EL (cell line): ENCODE measurements around the gene AMFR.
A peak's percentile ranks its signal among the peaks of the same experiment; 100 is the strongest.

Experiments used
- DNase-seq: peaks from one replicate; pipeline ENCODE4 v3.0.0-alpha.2; 2016

AMFR gene

GRCh38 chr16:56362057-56362655 lies 63.2 kb downstream of the AMFR start:
- DNase-seq = no peak

GRCh38 chr16:56360117-56361008 lies 65.0 kb downstream of the AMFR start:
- DNase-seq = no peak

- DNase-seq = no peak
Measured at GRCh38 chr16:56357765-56358322, 67.5 kb downstream of the AMFR start.

DNA sequence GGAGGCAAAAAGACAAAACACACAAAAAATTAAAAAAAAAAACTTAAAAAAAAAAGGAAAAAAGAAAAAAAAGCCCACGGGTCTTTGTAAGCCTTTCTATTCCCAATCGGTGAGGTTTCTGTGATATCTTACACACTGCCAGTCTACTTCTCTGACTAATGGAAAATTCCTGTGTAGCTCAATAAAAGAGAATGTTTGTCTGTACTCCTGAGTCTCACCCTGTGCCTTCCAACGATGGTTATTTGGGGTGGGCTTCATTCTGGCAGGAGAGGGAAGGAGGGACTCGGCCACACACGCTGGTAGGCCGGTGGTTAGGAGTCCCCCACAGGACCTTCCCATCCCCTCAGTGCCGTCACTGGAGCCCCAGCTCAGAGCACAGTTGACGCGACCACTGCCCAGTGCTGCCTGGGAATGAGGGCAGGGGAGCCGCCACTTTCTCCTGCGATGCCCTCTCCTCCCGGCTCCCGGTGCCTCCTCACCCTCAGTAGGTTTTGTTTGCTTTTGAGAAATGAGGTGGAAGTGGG lies 68.0 kb downstream of the AMFR start:
- DNase-seq = peak; percentile 48

- peak; percentile 87 for DNase-seq
Measured at GRCh38 chr16:56356276-56357240, 68.8 kb downstream of the AMFR start.

GRCh38 chr16:56355786-56356275 lies 69.5 kb downstream of the AMFR start:
- DNase-seq = no peak

GRCh38 chr16:56355221-56355620 lies 70.1 kb downstream of the AMFR start:
- DNase-seq = no peak

DNA sequence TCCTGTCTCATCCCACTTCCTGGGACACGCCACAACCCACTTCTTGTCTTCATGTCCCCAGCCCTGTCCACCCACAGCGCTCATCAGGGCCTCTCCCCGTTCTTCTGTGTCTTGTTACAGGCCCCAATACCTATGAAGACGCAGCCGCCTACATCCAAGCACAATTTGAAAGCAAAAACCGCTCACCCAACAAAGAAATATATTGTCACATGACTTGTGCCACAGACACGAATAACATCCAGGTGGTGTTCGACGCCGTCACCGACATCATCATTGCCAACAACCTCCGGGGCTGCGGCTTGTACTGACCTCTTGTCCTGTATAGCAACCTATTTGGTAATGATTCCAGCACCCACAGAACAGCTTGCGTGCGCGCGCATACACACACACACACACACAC lies 70.6 kb downstream of the AMFR start:
- no peak for DNase-seq

DNA sequence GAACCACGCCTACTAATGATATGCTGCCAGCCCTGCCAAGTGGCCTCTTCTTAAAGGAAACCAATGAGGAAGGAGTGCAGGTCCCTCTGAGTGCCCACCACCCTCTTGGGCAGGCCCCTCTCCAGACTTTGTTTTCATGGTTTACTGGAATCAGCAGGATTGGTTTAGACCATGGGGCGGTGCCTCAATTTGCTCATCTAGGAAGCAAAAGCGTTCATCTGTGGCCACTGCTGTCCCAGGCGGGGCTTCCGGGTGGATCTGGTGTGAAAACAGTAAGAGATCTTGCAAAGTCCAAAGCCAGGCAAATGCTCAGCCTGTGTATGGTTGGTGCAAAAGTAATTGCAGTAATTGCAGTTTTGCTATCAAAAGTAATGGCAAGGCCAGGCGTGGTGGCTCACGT lies 71.3 kb downstream of the AMFR start:
- DNase-seq = no peak

- no peak for DNase-seq
Measured at GRCh38 chr16:56353054-56353921, 72.1 kb downstream of the AMFR start.

DNA sequence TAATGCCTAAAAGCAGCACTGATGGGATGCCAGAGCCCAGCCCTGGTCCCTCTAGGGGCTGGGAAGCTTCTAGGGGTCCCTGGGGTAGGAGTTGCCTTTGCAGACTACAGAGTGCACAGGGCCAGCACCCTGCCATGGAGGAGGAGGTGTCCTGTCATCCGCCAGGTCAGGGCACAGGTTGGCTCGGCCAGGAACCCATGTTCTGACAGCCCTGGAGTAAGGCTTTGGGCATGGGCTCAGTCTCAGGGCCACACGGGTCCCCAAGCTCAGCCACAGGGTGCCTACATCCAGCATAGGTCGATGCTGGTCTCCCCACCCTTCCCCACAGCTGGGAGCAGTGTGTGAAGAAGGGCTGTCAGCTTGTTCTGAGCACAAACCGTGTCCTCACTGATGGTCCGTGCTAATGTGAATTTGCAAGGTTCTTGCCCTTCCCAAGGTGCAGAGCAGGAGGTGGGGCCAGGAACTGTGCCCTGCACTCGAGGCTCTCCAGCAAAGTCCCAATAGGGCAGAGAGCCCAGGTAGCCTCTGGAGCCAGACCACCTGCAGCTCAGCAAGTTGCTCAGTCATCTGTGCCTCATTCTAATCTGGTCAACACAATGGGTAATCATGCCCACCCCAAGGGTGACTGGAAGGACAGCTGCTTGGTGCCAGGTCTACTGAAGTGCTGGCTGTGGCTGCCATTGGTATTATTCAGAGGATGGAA lies 72.8 kb downstream of the AMFR start:
- no peak for DNase-seq

- DNase-seq = no peak
Measured at GRCh38 chr16:56351481-56351880, 73.9 kb downstream of the AMFR start.

- DNase-seq = no peak
Measured at GRCh38 chr16:56350491-56351405, 74.6 kb downstream of the AMFR start.

DNA sequence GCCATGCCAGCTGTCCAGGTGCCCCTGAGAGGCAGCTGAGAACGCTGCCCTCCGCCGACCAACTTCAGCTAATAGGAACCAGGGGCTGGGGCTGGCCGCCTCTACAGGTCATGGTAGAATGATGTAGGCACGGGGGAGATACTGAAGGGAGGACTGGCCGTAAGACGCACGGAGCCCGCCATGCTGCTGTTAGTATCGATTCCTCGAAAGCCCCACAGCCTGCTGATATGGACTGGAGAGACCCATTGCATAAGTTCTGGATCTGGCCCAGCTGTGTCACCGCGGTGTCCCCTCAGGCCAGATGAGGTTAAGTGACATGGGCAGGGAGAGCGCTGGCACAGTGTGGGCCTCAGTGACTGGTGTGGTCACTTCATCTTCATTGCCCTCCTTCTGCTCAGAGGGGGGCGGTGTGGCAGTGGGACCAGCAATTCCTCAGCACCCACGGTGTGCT lies 75.6 kb downstream of the AMFR start:
- DNase-seq = no peak

DNA sequence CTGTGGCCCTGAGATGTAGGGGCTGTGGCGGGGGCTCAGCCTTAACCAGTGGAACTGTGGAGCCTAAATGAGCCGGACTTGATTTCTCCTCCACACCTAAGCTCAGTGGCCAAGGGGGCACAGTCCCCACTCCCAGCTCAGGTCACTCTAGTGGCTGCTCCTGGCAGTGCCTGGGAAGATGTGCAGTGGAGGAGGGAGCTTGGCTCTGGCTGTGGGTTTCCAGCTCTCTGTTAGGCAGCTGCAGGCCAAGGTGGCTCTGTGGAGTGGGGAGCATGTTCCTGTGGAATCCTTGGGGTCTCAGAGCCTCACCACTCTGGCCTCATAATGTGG lies 76.3 kb downstream of the AMFR start:
- no peak for DNase-seq

- DNase-seq = peak; percentile 19
Measured at GRCh38 chr16:56348168-56349085, 76.9 kb downstream of the AMFR start.

- DNase-seq = no peak
Measured at GRCh38 chr16:56347670-56348069, 77.7 kb downstream of the AMFR start.

DNA sequence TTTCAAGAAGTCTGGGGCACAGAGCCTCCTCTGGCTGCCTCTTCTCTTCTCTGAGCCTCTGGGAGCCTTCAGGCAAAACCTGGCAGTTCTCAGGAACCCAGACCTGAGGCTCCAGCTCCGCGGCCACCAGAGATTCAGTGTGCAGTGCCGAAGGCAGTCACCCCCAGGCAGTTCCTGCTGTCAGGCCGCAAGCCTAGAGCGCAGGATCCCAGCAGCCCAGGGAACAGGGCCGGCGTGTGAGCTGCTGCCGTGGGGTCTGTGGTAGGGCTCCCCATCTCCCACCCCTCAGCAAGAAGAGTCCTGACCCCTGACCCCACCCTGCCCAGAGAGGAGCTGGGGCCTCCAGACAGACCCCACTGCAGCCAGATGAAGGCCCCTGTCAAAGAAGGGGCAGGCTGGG lies 78.2 kb downstream of the AMFR start:
- no peak for DNase-seq
